ENCODE data around the gene INS. TPM values are rescaled to one million over a fixed set of nuclear protein-coding genes. Genes with fewer than 3 reads are reported as not detected.
"Not testable (repeated sequence)": the region's sequence is repeated elsewhere in the genome, so short reads cannot be mapped to it uniquely, and the experiment has no call there.

INS gene
- total RNA-seq, 2 experiments from 2014 or later = not detected

- Mint-ChIP-seq H3K27ac (no peak overlapping the region), H3K4me3 (no peak overlapping the region), H3K4me1 (ENCODE audit: low read depth) (no peaks in the 10 kb centered on the region), H3K36me3 (ENCODE audit: low read depth) (no peaks in the 10 kb centered on the region), H3K27me3 (ENCODE audit: low read depth) (peaks cover 17% of the 10 kb centered on the region), H3K9me3 (ENCODE audit: insufficient read depth) (peaks cover 4% of the 10 kb centered on the region)
- ChIA-PET CTCF (no interaction called here), POLR2A (no interaction called here)
- ATAC-seq (no peak), DNase-seq (no peak)
Measured at GRCh38 chr11:2129699-2130366, 31.2 kb downstream of the INS start.

DNA sequence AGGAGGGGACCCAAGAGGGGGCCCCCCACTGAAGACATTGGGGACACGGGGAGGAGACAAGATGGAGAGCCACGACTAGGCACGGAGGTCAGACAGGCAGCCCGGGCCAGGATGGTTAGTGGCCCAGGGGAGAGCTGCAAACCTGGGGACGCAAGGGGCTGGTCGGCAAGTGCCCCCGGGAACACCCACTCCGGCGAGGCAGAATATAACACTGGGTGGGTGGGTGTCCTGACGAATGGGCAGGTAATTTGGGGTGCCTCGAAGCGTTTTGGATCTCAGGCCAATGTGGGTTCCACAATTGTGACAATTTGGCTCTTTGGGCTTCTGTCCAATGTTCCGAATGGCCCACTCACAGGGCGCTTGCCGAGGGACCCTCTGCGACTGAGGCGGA is 31.7 kb downstream of the INS start:
- Mint-ChIP-seq H3K36me3 (ENCODE audit: low read depth) (no peaks in the 10 kb centered on the region), H3K4me3 (no peak overlapping the region), H3K4me1 (ENCODE audit: low read depth) (no peaks in the 10 kb centered on the region), H3K27ac (no peak overlapping the region), H3K27me3 (ENCODE audit: low read depth) (peaks cover 17% of the 10 kb centered on the region), H3K9me3 (ENCODE audit: insufficient read depth) (peaks cover 4% of the 10 kb centered on the region)
- ATAC-seq = no peak
- ChIA-PET CTCF (no interaction called here), POLR2A (no interaction called here)
- DNase-seq = no peak

GRCh38 chr11:2128511-2129307 is 32.3 kb downstream of the INS start:
- Mint-ChIP-seq H3K9me3 (ENCODE audit: insufficient read depth) (peaks cover 4% of the 10 kb centered on the region), H3K36me3 (ENCODE audit: low read depth) (no peaks in the 10 kb centered on the region), H3K27me3 (ENCODE audit: low read depth) (peaks cover 17% of the 10 kb centered on the region), H3K27ac (no peak overlapping the region), H3K4me3 (no peak overlapping the region), H3K4me1 (ENCODE audit: low read depth) (no peaks in the 10 kb centered on the region)
- POLR2A ChIA-PET = no interaction called here
- CTCF ChIA-PET = no interaction called here
- ATAC-seq (no peak), DNase-seq (no peak)

GRCh38 chr11:2128130-2128510 is 32.9 kb downstream of the INS start:
- Mint-ChIP-seq H3K36me3 (ENCODE audit: low read depth) (no peaks in the 10 kb centered on the region), H3K4me1 (ENCODE audit: low read depth) (no peaks in the 10 kb centered on the region), H3K9me3 (ENCODE audit: insufficient read depth) (peaks cover 4% of the 10 kb centered on the region), H3K27me3 (ENCODE audit: low read depth) (peaks cover 13% of the 10 kb centered on the region), H3K27ac (no peak overlapping the region), H3K4me3 (no peak overlapping the region)
- DNase-seq (no peak), ATAC-seq (no peak)
- ChIA-PET POLR2A (no interaction called here), CTCF (no interaction called here)

DNA sequence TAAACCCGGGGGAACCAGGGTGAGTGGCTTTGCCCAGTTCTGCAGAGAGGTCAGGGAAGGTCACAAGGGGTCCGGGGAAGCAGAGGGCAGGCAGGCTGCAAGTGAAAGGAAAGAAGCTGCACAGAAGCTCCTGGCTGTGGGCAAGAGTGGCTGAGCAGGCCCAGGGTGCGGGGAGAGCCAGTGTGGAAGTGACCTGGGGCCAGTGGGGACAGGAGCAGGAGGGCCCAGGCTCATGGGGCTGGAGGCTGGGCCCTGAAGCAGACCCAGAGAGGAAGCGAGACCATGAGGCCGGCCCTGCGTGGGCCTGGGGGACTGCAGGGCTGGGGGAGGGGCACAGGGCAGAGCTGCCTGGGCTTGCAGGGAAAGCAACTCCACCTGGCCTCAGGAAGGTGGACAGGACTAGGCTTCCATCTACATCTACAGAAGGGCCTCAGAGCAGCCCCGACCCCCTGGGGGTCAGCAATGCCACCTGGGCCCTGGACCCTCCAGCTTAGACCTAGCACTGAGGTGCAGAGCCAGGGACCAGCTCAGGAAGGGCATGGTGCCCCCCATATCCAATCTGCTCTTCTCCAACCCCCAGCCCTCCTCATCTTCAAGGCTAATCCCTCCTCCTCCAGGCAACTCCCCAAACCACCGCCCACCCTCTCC is 33.4 kb downstream of the INS start:
- CTCF ChIA-PET = no interaction called here
- Mint-ChIP-seq H3K4me3 (no peak overlapping the region), H3K27me3 (ENCODE audit: low read depth) (peaks cover 12% of the 10 kb centered on the region), H3K9me3 (ENCODE audit: insufficient read depth) (peaks cover 4% of the 10 kb centered on the region), H3K36me3 (ENCODE audit: low read depth) (no peaks in the 10 kb centered on the region), H3K4me1 (ENCODE audit: low read depth) (no peaks in the 10 kb centered on the region), H3K27ac (no peak overlapping the region)
- DNase-seq (no peak), ATAC-seq (no peak)
- POLR2A ChIA-PET = no interaction called here

- CTCF ChIA-PET = no interaction called here
- POLR2A ChIA-PET = no interaction called here
- H3K27me3 Mint-ChIP-seq (ENCODE audit: low read depth) = peaks cover 5% of the 10 kb centered on the region
- H3K4me3 Mint-ChIP-seq = no peak overlapping the region
- no peaks in the 10 kb centered on the region for H3K4me1 Mint-ChIP-seq (ENCODE audit: low read depth)
- H3K27ac Mint-ChIP-seq = no peak overlapping the region
- DNase-seq (no peak), ATAC-seq (no peak)
- H3K36me3 Mint-ChIP-seq (ENCODE audit: low read depth) = no peaks in the 10 kb centered on the region
- H3K9me3 Mint-ChIP-seq (ENCODE audit: insufficient read depth) = peaks cover 4% of the 10 kb centered on the region
Measured at GRCh38 chr11:2126520-2127085, 34.4 kb downstream of the INS start.

GRCh38 chr11:2124736-2125484 is 36.1 kb downstream of the INS start:
- H3K4me3 Mint-ChIP-seq; POLR2A ChIA-PET; H3K27me3 Mint-ChIP-seq (ENCODE audit: low read depth); H3K36me3 Mint-ChIP-seq (ENCODE audit: low read depth); H3K4me1 Mint-ChIP-seq (ENCODE audit: low read depth); H3K27ac Mint-ChIP-seq; ATAC-seq; CTCF ChIA-PET; H3K9me3 Mint-ChIP-seq (ENCODE audit: insufficient read depth); DNase-seq: not testable (repeated sequence)

GRCh38 chr11:2123628-2123960 is 37.4 kb downstream of the INS start:
- POLR2A ChIA-PET = no interaction called here
- no peak for ATAC-seq
- H3K27ac Mint-ChIP-seq = no peak overlapping the region
- no peak overlapping the region for H3K4me3 Mint-ChIP-seq
- no peaks in the 10 kb centered on the region for H3K36me3 Mint-ChIP-seq (ENCODE audit: low read depth)
- no peaks in the 10 kb centered on the region for H3K4me1 Mint-ChIP-seq (ENCODE audit: low read depth)
- no peak for DNase-seq
- CTCF ChIA-PET = no interaction called here
- peaks cover 3% of the 10 kb centered on the region for H3K27me3 Mint-ChIP-seq (ENCODE audit: low read depth)
- no peaks in the 10 kb centered on the region for H3K9me3 Mint-ChIP-seq (ENCODE audit: insufficient read depth)

DNA sequence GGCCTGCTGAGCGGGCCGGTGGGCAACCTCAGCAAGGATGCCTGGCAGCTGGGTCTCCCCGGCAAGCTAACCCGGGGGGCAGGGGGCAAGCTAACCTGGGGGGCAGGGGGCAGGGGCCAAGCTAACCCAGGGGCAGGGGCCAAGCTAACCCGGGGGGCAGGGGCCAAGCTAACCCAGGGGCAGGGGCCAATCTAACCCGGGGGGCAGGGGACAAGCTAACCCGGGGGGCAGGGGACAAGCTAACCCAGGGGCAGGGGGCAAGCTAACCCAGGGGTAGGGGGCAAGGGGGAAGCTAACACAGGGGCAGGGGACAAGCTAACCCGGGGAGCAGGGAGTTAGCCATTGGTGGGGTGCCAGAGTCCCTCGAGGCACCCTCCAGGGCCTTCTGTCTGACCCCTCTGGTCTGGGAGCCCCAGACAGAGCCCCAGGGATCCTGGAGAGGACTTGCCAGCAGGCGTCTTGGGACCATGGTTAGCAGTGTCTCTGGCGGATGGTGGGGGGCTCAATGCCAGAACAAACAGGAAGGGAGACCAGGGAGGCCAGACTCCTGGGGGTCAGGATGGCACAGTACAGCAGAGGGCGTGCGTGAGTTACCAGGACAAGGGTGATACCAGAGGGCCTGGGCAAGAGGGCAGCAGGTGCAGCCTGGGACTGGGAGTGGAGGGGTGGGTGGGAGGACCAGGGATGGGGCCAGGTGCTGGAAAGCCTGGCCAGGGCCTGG is 37.9 kb downstream of the INS start:
- Mint-ChIP-seq H3K4me1 (ENCODE audit: low read depth) (no peaks in the 10 kb centered on the region), H3K36me3 (ENCODE audit: low read depth) (no peaks in the 10 kb centered on the region), H3K4me3 (no peak overlapping the region), H3K27me3 (ENCODE audit: low read depth) (peaks cover 7% of the 10 kb centered on the region), H3K27ac (no peak overlapping the region), H3K9me3 (ENCODE audit: insufficient read depth) (no peaks in the 10 kb centered on the region)
- ChIA-PET CTCF (no interaction called here), POLR2A (no interaction called here)
- DNase-seq = no peak
- no peak for ATAC-seq

DNA sequence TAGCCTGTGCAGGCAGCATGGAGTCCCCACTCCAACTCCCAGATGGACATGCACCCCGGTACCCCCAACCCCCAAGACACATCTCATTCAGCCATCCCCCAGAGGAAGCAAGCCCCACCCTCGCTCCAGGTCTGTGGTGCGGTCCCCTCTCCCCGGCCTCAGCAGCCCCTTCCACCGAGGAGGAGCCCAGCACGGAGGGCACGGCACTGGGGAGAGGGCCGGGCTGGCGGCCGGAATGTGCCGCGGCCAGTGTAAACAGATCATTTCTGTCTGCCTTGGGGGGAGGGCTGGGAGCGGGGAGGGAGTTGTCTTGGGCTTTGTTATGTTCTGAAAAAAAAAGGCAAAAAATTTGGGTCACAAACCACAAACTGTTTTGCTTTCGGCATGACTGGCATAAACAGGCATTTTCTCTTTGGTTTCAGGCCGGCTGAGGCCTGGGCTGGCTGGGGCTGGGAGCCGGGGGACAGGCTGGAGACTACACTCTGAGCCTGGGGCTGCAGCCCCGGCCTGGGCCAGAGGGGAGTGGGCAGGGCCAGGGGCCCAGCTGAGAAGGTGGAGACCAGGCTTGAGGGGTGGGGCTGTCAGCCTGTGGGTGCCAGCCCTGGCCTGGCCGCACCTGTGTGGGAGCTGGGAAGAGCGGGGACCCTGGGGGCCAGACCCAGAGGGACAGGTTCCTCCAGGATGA is 38.6 kb downstream of the INS start:
- no peaks in the 10 kb centered on the region for H3K36me3 Mint-ChIP-seq (ENCODE audit: low read depth)
- no peaks in the 10 kb centered on the region for H3K9me3 Mint-ChIP-seq (ENCODE audit: insufficient read depth)
- no peaks in the 10 kb centered on the region for H3K4me1 Mint-ChIP-seq (ENCODE audit: low read depth)
- peaks cover 9% of the 10 kb centered on the region for H3K27me3 Mint-ChIP-seq (ENCODE audit: low read depth)
- no peak overlapping the region for H3K27ac Mint-ChIP-seq
- no peak overlapping the region for H3K4me3 Mint-ChIP-seq
- ChIA-PET POLR2A (no interaction called here), CTCF (no interaction called here)
- DNase-seq = no peak
- ATAC-seq = no peak
